ENCODE data around the gene MUTYH. TPM values are rescaled to one million over a fixed set of nuclear protein-coding genes. Genes with fewer than 3 reads are reported as not detected.

The MUTYH gene
- total and polyA plus RNA-seq, 9 of the 15 experiments (the other 6 are each of a cell fraction or from before 2014, with no cell fraction given) = 3.4 to 53.5 (median 29.0) TPM

DNA sequence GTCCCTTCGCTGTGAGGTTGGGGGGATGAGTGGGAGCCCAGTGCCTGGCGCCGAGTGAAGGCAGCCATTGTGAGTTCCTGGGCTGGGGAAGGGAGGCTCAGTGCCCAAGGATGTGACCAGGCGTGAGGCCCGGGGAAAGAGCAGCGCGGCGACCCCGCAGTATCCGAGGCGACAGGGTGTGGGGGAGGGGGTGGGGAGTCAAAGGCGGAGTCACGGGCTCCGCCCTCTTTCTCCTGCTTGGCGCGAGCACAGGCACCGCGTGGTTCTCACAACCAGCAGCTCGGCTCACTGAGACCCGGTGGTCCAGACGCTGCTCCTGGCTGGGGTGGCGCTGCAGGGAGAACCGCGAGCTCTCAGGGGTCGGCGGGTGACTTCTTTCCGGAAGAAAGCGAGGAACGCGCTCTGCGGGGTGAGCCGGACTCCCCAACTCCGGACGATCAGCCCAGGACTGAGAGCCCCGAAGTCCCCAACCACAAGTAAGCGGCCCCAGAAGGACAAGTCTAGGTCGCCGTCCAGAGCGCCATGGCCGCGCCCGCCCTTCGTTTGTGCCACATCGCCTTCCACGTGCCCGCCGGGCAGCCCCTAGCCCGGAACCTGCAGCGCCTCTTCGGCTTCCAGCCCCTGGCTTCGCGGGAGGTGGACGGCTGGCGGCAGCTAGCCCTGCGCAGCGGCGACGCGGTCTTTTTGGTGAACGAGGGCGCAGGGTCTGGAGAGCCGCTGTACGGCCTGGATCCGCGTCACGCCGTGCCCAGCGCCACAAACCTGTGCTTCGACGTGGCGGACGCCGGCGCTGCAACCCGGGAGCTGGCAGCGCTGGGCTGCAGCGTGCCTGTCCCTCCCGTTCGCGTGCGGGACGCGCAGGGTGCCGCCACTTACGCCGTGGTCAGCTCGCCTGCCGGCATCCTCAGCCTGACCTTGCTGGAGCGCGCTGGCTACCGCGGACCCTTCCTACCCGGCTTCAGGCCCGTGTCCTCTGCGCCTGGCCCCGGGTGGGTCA, 13.3 kb downstream of the MUTYH start, which contains the start of gene HPDL (continued):
- TF ChIP-seq MTA2 (IDR thresholded peaks at IDR 0.05; ENCODE audit: low read depth) (no peak), NR2C1 (IDR thresholded peaks at IDR 0.05) (no peak), NR2C1 (tag; IDR thresholded peaks at IDR 0.05) (no peak), ZC3H8 (IDR thresholded peaks at IDR 0.05) (no peak), NELFE (IDR thresholded peaks at IDR 0.05; ENCODE audit: insufficient read depth, insufficient read length) (no peak), RBFOX2 (IDR thresholded peaks at IDR 0.05; ENCODE audit: low read depth, low read length) (peak; percentile 33; the same call in 1 of the 2 replicates), YY1 (IDR thresholded peaks at IDR 0.05; ENCODE audit: borderline replicate concordance in 1 of 3, control insufficient read depth in 1 of 3, extremely low read depth in 1 of 3, insufficient read depth in 3 of 3, insufficient read length in 1 of 3, insufficient replicate concordance in 2 of 3, low read depth in 1 of 3, low read length in 2 of 3) (no peak), DNMT1 (IDR thresholded peaks at IDR 0.05) (no peak), ZBTB7A (IDR thresholded peaks at IDR 0.05; ENCODE audit: borderline replicate concordance, control insufficient read depth, low read depth, low read length) (no peak)
- TF ChIP-seq, protein P1, sequence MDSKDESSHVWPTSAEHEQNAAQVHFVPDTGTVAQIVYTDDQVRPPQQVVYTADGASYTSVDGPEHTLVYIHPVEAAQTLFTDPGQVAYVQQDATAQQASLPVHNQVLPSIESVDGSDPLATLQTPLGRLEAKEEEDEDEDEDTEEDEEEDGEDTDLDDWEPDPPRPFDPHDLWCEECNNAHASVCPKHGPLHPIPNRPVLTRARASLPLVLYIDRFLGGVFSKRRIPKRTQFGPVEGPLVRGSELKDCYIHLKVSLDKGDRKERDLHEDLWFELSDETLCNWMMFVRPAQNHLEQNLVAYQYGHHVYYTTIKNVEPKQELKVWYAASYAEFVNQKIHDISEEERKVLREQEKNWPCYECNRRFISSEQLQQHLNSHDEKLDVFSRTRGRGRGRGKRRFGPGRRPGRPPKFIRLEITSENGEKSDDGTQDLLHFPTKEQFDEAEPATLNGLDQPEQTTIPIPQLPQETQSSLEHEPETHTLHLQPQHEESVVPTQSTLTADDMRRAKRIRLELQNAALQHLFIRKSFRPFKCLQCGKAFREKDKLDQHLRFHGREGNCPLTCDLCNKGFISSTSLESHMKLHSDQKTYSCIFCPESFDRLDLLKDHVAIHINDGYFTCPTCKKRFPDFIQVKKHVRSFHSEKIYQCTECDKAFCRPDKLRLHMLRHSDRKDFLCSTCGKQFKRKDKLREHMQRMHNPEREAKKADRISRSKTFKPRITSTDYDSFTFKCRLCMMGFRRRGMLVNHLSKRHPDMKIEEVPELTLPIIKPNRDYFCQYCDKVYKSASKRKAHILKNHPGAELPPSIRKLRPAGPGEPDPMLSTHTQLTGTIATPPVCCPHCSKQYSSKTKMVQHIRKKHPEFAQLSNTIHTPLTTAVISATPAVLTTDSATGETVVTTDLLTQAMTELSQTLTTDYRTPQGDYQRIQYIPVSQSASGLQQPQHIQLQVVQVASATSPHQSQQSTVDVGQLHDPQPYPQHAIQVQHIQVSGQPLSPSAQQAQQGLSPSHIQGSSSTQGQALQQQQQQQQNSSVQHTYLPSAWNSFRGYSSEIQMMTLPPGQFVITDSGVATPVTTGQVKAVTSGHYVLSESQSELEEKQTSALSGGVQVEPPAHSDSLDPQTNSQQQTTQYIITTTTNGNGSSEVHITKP (IDR thresholded peaks at IDR 0.05; ENCODE audit: partially characterized antibody) = no peak
- TF ChIP-seq, protein P2, sequence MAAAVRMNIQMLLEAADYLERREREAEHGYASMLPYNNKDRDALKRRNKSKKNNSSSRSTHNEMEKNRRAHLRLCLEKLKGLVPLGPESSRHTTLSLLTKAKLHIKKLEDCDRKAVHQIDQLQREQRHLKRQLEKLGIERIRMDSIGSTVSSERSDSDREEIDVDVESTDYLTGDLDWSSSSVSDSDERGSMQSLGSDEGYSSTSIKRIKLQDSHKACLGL (CRISPR knock-in tag; IDR thresholded peaks at IDR 0.05; ENCODE audit: borderline replicate concordance, poor library complexity, severe bottlenecking) = no peak
- TF ChIP-seq, protein P3, sequence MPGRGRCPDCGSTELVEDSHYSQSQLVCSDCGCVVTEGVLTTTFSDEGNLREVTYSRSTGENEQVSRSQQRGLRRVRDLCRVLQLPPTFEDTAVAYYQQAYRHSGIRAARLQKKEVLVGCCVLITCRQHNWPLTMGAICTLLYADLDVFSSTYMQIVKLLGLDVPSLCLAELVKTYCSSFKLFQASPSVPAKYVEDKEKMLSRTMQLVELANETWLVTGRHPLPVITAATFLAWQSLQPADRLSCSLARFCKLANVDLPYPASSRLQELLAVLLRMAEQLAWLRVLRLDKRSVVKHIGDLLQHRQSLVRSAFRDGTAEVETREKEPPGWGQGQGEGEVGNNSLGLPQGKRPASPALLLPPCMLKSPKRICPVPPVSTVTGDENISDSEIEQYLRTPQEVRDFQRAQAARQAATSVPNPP (IDR thresholded peaks at IDR 0.05; ENCODE audit: borderline replicate concordance, insufficient read depth, insufficient read length) = no peak

All from K562 (cell line).